ENCODE data around the gene NKTR. TPM values are rescaled to one million over a fixed set of nuclear protein-coding genes. Genes with fewer than 3 reads are reported as not detected.

NKTR gene
- total RNA-seq, 1 experiment from 2014 or later = 39.0 TPM

DNA sequence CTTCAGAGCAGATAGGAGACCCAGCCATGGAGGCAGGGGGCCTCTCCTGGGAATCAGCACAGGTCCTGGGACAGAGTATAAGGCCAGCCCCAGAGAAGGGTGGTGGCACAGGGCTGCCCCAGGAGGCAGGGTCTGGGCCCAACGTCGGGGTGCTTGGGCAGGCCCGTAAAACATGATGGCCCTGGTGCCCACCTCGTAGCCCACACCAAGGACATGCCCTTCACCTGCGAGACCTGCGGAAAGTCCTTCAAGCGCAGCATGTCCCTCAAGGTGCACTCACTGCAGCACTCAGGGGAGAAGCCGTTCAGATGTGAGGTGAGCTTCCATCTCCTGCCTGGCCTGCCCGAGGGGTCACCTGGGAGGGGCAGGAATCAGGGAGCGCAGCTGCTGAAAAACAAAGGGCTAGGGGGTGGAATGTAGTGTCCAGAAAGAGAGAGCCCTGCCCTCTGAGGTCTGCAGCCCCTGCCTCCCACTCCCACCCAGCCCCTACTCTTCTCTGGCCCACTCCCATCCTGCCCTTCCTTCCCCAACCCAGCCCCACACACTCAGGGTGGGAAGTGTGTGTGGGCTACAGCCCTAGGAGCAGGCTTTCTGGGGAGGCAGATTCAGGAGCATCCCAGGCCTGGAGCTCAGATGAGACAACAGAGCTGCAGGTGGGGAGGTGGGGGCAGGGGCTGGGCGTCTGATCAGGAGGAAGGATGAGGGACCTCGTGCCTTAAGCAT is 62.5 kb downstream of the NKTR start:
- Histone ChIP-seq H3K9me3 (ENCODE audit: control insufficient read depth, insufficient read depth, low read depth, low read length) (no peaks in the 10 kb centered on the region), H3K4me3 (ENCODE audit: low read depth in 2 of 2, low read length in 2 of 2) (no peak overlapping the region), H3K36me3 (ENCODE audit: control insufficient read depth, insufficient read depth, low read length) (no peaks in the 10 kb centered on the region), H3K4me1 (ENCODE audit: control insufficient read depth, insufficient read depth, low read length) (no peaks in the 10 kb centered on the region), H3K27ac (ENCODE audit: low read length) (no peak overlapping the region), H3K27me3 (ENCODE audit: control insufficient read depth, insufficient read depth, low read length) (no peaks in the 10 kb centered on the region)
- intact Hi-C loops (cut with micrococcal nuclease; ENCODE audit: unreplicated experiment) = no loop called here
- ChIA-PET CTCF (no interaction called here), POLR2A (no interaction called here)
- TF ChIP-seq TCF7L2 (IDR thresholded peaks at IDR 0.05; ENCODE audit: low read depth, low read length) = no peak
- TF ChIP-seq, protein P1, sequence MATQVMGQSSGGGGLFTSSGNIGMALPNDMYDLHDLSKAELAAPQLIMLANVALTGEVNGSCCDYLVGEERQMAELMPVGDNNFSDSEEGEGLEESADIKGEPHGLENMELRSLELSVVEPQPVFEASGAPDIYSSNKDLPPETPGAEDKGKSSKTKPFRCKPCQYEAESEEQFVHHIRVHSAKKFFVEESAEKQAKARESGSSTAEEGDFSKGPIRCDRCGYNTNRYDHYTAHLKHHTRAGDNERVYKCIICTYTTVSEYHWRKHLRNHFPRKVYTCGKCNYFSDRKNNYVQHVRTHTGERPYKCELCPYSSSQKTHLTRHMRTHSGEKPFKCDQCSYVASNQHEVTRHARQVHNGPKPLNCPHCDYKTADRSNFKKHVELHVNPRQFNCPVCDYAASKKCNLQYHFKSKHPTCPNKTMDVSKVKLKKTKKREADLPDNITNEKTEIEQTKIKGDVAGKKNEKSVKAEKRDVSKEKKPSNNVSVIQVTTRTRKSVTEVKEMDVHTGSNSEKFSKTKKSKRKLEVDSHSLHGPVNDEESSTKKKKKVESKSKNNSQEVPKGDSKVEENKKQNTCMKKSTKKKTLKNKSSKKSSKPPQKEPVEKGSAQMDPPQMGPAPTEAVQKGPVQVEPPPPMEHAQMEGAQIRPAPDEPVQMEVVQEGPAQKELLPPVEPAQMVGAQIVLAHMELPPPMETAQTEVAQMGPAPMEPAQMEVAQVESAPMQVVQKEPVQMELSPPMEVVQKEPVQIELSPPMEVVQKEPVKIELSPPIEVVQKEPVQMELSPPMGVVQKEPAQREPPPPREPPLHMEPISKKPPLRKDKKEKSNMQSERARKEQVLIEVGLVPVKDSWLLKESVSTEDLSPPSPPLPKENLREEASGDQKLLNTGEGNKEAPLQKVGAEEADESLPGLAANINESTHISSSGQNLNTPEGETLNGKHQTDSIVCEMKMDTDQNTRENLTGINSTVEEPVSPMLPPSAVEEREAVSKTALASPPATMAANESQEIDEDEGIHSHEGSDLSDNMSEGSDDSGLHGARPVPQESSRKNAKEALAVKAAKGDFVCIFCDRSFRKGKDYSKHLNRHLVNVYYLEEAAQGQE (IDR thresholded peaks at IDR 0.05; ENCODE audit: insufficient read depth in 1 of 2, low read depth in 2 of 2, low read length in 1 of 2) = no peak
- no peak for TF ChIP-seq SIN3A (IDR thresholded peaks at IDR 0.05; ENCODE audit: borderline replicate concordance, insufficient read depth, low read depth, low read length)
- no peak for TF ChIP-seq POLR2AphosphoS5 (IDR thresholded peaks at IDR 0.05; ENCODE audit: low read depth, low read length)
- TF ChIP-seq, protein P2, sequence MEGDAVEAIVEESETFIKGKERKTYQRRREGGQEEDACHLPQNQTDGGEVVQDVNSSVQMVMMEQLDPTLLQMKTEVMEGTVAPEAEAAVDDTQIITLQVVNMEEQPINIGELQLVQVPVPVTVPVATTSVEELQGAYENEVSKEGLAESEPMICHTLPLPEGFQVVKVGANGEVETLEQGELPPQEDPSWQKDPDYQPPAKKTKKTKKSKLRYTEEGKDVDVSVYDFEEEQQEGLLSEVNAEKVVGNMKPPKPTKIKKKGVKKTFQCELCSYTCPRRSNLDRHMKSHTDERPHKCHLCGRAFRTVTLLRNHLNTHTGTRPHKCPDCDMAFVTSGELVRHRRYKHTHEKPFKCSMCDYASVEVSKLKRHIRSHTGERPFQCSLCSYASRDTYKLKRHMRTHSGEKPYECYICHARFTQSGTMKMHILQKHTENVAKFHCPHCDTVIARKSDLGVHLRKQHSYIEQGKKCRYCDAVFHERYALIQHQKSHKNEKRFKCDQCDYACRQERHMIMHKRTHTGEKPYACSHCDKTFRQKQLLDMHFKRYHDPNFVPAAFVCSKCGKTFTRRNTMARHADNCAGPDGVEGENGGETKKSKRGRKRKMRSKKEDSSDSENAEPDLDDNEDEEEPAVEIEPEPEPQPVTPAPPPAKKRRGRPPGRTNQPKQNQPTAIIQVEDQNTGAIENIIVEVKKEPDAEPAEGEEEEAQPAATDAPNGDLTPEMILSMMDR (IDR thresholded peaks at IDR 0.05) = no peak
- BruUV-seq (replicated peaks) = no TSS peak
- in situ Hi-C loops (cut with HindIII; ENCODE audit: low pct_unique_long_range_greater_than_20kb, low sequenced_read_pairs) = no loop called here
- ATAC-seq = no peak
- DNase-seq (ENCODE audit: low read depth, low spot score) = no peak

DNA sequence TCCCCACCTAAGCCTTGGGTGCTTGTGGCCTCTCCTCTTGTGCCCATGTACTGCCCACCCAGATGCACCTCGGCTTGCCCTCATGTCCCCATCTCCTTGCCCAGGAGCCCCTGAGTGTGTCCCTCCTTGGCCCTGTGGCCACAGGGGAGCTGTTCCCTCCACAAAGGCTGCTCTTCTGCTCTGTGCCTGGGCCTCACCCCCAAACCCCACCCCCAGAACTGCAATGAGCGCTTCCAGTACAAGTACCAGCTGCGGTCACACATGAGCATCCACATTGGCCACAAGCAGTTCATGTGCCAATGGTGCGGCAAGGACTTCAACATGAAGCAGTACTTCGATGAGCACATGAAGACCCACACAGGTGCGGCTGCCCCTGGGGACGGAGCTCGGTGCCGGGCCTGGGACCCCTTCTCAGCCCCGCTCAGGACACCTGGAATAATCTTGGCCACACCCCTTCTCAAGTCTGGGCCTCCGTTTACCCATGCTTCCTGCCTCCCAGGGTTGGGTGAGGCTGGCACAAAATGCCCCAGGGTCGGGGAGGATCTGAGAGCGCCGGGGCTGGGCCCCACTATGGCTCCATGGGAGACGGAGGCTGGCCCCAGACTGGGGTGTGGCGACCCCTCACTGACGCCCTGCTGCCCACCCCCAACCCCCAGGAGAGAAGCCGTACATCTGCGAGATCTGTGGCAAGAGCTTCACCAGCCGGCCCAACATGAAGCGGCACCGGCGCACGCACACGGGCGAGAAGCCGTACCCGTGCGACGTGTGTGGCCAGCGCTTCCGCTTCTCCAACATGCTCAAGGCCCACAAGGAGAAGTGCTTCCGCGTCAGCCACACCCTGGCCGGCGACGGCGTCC is 63.3 kb downstream of the NKTR start:
- intact Hi-C loops (cut with micrococcal nuclease; ENCODE audit: unreplicated experiment) = no loop called here
- ChIA-PET CTCF (no interaction called here), POLR2A (no interaction called here)
- BruUV-seq (replicated peaks) = no TSS peak
- in situ Hi-C loops (cut with HindIII; ENCODE audit: low pct_unique_long_range_greater_than_20kb, low sequenced_read_pairs) = no loop called here
- no peak for ATAC-seq
- no peak for DNase-seq (ENCODE audit: low read depth, low spot score)
- Histone ChIP-seq H3K4me1 (ENCODE audit: control insufficient read depth, insufficient read depth, low read length) (no peaks in the 10 kb centered on the region), H3K4me3 (ENCODE audit: low read depth in 2 of 2, low read length in 2 of 2) (no peak overlapping the region), H3K36me3 (ENCODE audit: control insufficient read depth, insufficient read depth, low read length) (no peaks in the 10 kb centered on the region), H3K27ac (ENCODE audit: low read length) (no peak overlapping the region), H3K27me3 (ENCODE audit: control insufficient read depth, insufficient read depth, low read length) (no peaks in the 10 kb centered on the region), H3K9me3 (ENCODE audit: control insufficient read depth, insufficient read depth, low read depth, low read length) (no peaks in the 10 kb centered on the region)
- TF ChIP-seq, protein P1 (IDR thresholded peaks at IDR 0.05; ENCODE audit: insufficient read depth in 1 of 2, low read depth in 2 of 2, low read length in 1 of 2) = no peak
- TF ChIP-seq POLR2AphosphoS5 (IDR thresholded peaks at IDR 0.05; ENCODE audit: low read depth, low read length) (no peak), SIN3A (IDR thresholded peaks at IDR 0.05; ENCODE audit: borderline replicate concordance, insufficient read depth, low read depth, low read length) (no peak)
- TF ChIP-seq, protein P2 (IDR thresholded peaks at IDR 0.05) = no peak

Measured in Panc1 (cell line).